CD4-positive, CD25-positive, alpha-beta regulatory T cell (primary cell): ENCODE data around the gene KCNIP3. TPM values are rescaled to one million over a fixed set of nuclear protein-coding genes. Genes with fewer than 3 reads are reported as not detected.
"Not testable (repeated sequence)": the region's sequence is repeated elsewhere in the genome, so short reads cannot be mapped to it uniquely, and the experiment has no call there.

Experiments used
- ATAC-seq, 2 donors: fragments of 150-1000 bp; cut with Tn5 transposase; one replicate each; pipeline ENCODE4 v1.10.0; 2021; ENCODE audit warnings: low read depth in 2 of 2, moderate number of reproducible peaks in 2 of 2, moderate library complexity in 1 of 2
- DNase-seq, 3 donors: peaks; one replicate each; pipeline versions ENCODE4 v3.0.0 to v3.0.0-alpha.2; 2012 to 2022; ENCODE audit warnings: mixed read lengths in 1 of 3
- H3K27ac ChIP-seq: one replicate; pipeline ENCODE4 v1.7.0; 2013; ENCODE audit warnings: mild to moderate bottlenecking, low read length; ENCODE audit not compliant: insufficient read depth, poor library complexity, severe bottlenecking
- H3K27me3 ChIP-seq: one replicate; pipeline ENCODE4 v1.7.0; 2013; ENCODE audit warnings: low read length; ENCODE audit not compliant: control insufficient read depth, insufficient read depth
- H3K36me3 ChIP-seq: one replicate; pipeline ENCODE4 v1.7.0; 2013; ENCODE audit warnings: mild to moderate bottlenecking, low read length, moderate library complexity; ENCODE audit not compliant: control insufficient read depth, insufficient read depth
- H3K4me1 ChIP-seq: 2 replicates; pipeline ENCODE4 v1.7.0; 2013; ENCODE audit warnings: mild to moderate bottlenecking, low read length; ENCODE audit not compliant: insufficient read depth, control insufficient read depth, poor library complexity, severe bottlenecking
- H3K4me3 ChIP-seq: one replicate; pipeline ENCODE4 v1.7.0; 2013; ENCODE audit warnings: low read depth, mild to moderate bottlenecking, low read length, moderate library complexity
- H3K9me3 ChIP-seq, 2 experiments: 1 replicate in 1 of 2; 2 replicates in 1 of 2; pipeline ENCODE4 v1.7.0; 2013; ENCODE audit warnings: low read length in 2 of 2, mild to moderate bottlenecking in 1 of 2, moderate library complexity in 1 of 2; ENCODE audit not compliant: control insufficient read depth in 2 of 2
- H3K27ac Mint-ChIP-seq, 3 donors: one replicate each; pipeline ENCODE4 v1.8.0; 2020 to 2022; ENCODE audit warnings: mild to moderate bottlenecking in 3 of 3, mixed read lengths in 3 of 3, moderate library complexity in 2 of 3
- H3K27me3 Mint-ChIP-seq: one replicate; pipeline ENCODE4 v1.8.0; 2022; ENCODE audit warnings: mild to moderate bottlenecking, mixed read lengths
- H3K36me3 Mint-ChIP-seq: one replicate; pipeline ENCODE4 v1.8.0; 2020; ENCODE audit warnings: mixed read lengths
- H3K4me1 Mint-ChIP-seq, 4 donors: one replicate each; pipeline ENCODE4 v1.8.0; 2020 to 2022; ENCODE audit warnings: mixed read lengths in 4 of 4, mild to moderate bottlenecking in 1 of 4
- H3K4me3 Mint-ChIP-seq, 4 donors: one replicate each; pipeline ENCODE4 v1.8.0; 2020 to 2022; ENCODE audit warnings: mild to moderate bottlenecking in 4 of 4, mixed read lengths in 4 of 4, moderate library complexity in 3 of 4
- H3K9me3 Mint-ChIP-seq, 7 donors: one replicate each; pipeline ENCODE4 v1.8.0; 2020 to 2022; ENCODE audit warnings: mixed read lengths in 7 of 7, mild to moderate bottlenecking in 3 of 7, moderate library complexity in 2 of 7
- polyA plus RNA-seq, 4 donors: library from polyadenylated mRNA; unstranded; fragments of 300-500 nt; fragmentation: Illumina TruSeq; gene quantifications; one replicate each; pipeline ENCODE4 v1.2.3, GENCODE V29; 2021
- total RNA-seq: library from RNA; stranded (reverse); gene quantifications from one replicate; pipeline ENCODE4 v1.2.3, GENCODE V29; 2022

KCNIP3 gene
- total and polyA plus RNA-seq, 5 donors from 2014 or later: not detected

GRCh38 chr2:95266781-95267430 is 30.2 kb upstream of the KCNIP3 start:
- Mint-ChIP-seq H3K36me3 (no peaks in the 10 kb centered on the region), H3K27ac (no peak overlapping the region), H3K27me3 (no peaks in the 10 kb centered on the region), H3K4me1 (no peaks in the 10 kb centered on the region), H3K9me3 (peaks cover 0 to under 1% (median 0%) of the 10 kb centered on the region in 7 donors), H3K4me3 (no peak overlapping the region)
- Histone ChIP-seq H3K4me3 (no peak overlapping the region), H3K4me1 (no peaks in the 10 kb centered on the region), H3K9me3 (no peaks in the 10 kb centered on the region), H3K27me3 (no peaks in the 10 kb centered on the region), H3K27ac (no peak overlapping the region), H3K36me3 (no peaks in the 10 kb centered on the region)
- no peak for DNase-seq
- ATAC-seq: no peak

GRCh38 chr2:95267458-95268210 is 29.5 kb upstream of the KCNIP3 start:
- no peak overlapping the region for H3K27ac ChIP-seq
- no peaks in the 10 kb centered on the region for H3K27me3 Mint-ChIP-seq
- H3K4me3 ChIP-seq: no peak overlapping the region
- no peaks in the 10 kb centered on the region for H3K27me3 ChIP-seq
- DNase-seq (no peak), ATAC-seq (no peak)
- H3K9me3 ChIP-seq: no peaks in the 10 kb centered on the region
- no peak overlapping the region for H3K27ac Mint-ChIP-seq
- H3K4me1 Mint-ChIP-seq: no peaks in the 10 kb centered on the region
- no peak overlapping the region for H3K4me3 Mint-ChIP-seq
- H3K36me3 ChIP-seq: no peaks in the 10 kb centered on the region
- no peaks in the 10 kb centered on the region for H3K9me3 Mint-ChIP-seq
- no peaks in the 10 kb centered on the region for H3K4me1 ChIP-seq
- H3K36me3 Mint-ChIP-seq: no peaks in the 10 kb centered on the region

- Mint-ChIP-seq H3K27me3 (no peaks in the 10 kb centered on the region), H3K4me3 (no peak overlapping the region), H3K36me3 (no peaks in the 10 kb centered on the region), H3K9me3 (no peaks in the 10 kb centered on the region), H3K27ac (no peak overlapping the region), H3K4me1 (no peaks in the 10 kb centered on the region)
- no peak overlapping the region for H3K4me3 ChIP-seq
- H3K27me3 ChIP-seq: no peaks in the 10 kb centered on the region
- no peak for DNase-seq
- no peaks in the 10 kb centered on the region for H3K9me3 ChIP-seq
- no peak overlapping the region for H3K27ac ChIP-seq
- no peaks in the 10 kb centered on the region for H3K4me1 ChIP-seq
- H3K36me3 ChIP-seq: no peaks in the 10 kb centered on the region
- no peak for ATAC-seq
These were observed 28.7 kb upstream of the KCNIP3 start for GRCh38 chr2:95268211-95269035.

GRCh38 chr2:95269036-95269680 is 28.0 kb upstream of the KCNIP3 start:
- Histone ChIP-seq H3K36me3 (no peaks in the 10 kb centered on the region), H3K9me3 (no peaks in the 10 kb centered on the region), H3K27me3 (no peaks in the 10 kb centered on the region), H3K27ac (no peak overlapping the region), H3K4me1 (no peaks in the 10 kb centered on the region), H3K4me3 (no peak overlapping the region)
- H3K4me3 Mint-ChIP-seq: no peak overlapping the region
- no peak overlapping the region for H3K27ac Mint-ChIP-seq
- no peaks in the 10 kb centered on the region for H3K27me3 Mint-ChIP-seq
- H3K9me3 Mint-ChIP-seq: no peaks in the 10 kb centered on the region
- H3K4me1 Mint-ChIP-seq: no peaks in the 10 kb centered on the region
- H3K36me3 Mint-ChIP-seq: no peaks in the 10 kb centered on the region
- no peak for ATAC-seq
- DNase-seq: no peak

- not testable (repeated sequence) for H3K4me3 Mint-ChIP-seq, H3K4me1 ChIP-seq, H3K27me3 Mint-ChIP-seq, ATAC-seq, H3K27ac Mint-ChIP-seq, H3K27ac ChIP-seq, H3K27me3 ChIP-seq, H3K4me3 ChIP-seq, DNase-seq, H3K36me3 Mint-ChIP-seq, H3K9me3 Mint-ChIP-seq, H3K9me3 ChIP-seq, H3K4me1 Mint-ChIP-seq, H3K36me3 ChIP-seq
These were observed 27.4 kb upstream of the KCNIP3 start for GRCh38 chr2:95269745-95270144.

GRCh38 chr2:95270541-95271081 is 26.5 kb upstream of the KCNIP3 start:
- no peaks in the 10 kb centered on the region for H3K27me3 ChIP-seq
- DNase-seq (no peak), ATAC-seq (no peak)
- H3K4me3 ChIP-seq: no peak overlapping the region
- no peaks in the 10 kb centered on the region for H3K27me3 Mint-ChIP-seq
- H3K36me3 Mint-ChIP-seq: no peaks in the 10 kb centered on the region
- H3K36me3 ChIP-seq: no peaks in the 10 kb centered on the region
- H3K4me1 ChIP-seq: no peaks in the 10 kb centered on the region
- H3K9me3 Mint-ChIP-seq: no peaks in the 10 kb centered on the region
- H3K4me1 Mint-ChIP-seq: no peaks in the 10 kb centered on the region
- H3K27ac Mint-ChIP-seq: no peak overlapping the region
- no peak overlapping the region for H3K27ac ChIP-seq
- no peaks in the 10 kb centered on the region for H3K9me3 ChIP-seq
- H3K4me3 Mint-ChIP-seq: no peak overlapping the region

- Histone ChIP-seq H3K27me3 (no peaks in the 10 kb centered on the region), H3K9me3 (no peaks in the 10 kb centered on the region), H3K4me3 (no peak overlapping the region), H3K36me3 (no peaks in the 10 kb centered on the region), H3K27ac (no peak overlapping the region), H3K4me1 (no peaks in the 10 kb centered on the region)
- H3K4me3 Mint-ChIP-seq: no peak overlapping the region
- H3K4me1 Mint-ChIP-seq: no peaks in the 10 kb centered on the region
- H3K27me3 Mint-ChIP-seq: no peaks in the 10 kb centered on the region
- H3K9me3 Mint-ChIP-seq: no peaks in the 10 kb centered on the region
- ATAC-seq (no peak), DNase-seq (no peak)
- H3K27ac Mint-ChIP-seq: no peak overlapping the region
- H3K36me3 Mint-ChIP-seq: no peaks in the 10 kb centered on the region
These were observed 25.7 kb upstream of the KCNIP3 start for GRCh38 chr2:95271381-95271971.
